Neutrophil (primary cell): ENCODE results near the gene TRPM5.

Experiments used
- H3K27ac ChIP-seq: fragments of 200-600 bp; sonication (generic); 2 replicates; pipeline ENCODE4 v1.5.1; 2016; ENCODE audit warnings: mild to moderate bottlenecking, moderate library complexity
- H3K27me3 ChIP-seq: fragments of 200-600 bp; sonication (generic); 2 replicates; pipeline ENCODE4 v1.6.0; 2016; ENCODE audit warnings: mild to moderate bottlenecking
- H3K36me3 ChIP-seq: fragments of 200-600 bp; sonication (generic); 2 replicates; pipeline ENCODE4 v1.5.1; 2017
- H3K4me1 ChIP-seq, 2 experiments: fragments of 200-600 bp in 1 of 2; sonication (generic) in 1 of 2; 1 replicate in 1 of 2; 2 replicates in 1 of 2; pipeline versions ENCODE4 v1.5.1 to v1.6.1; 2013 to 2016; ENCODE audit warnings: low read depth in 1 of 2, low read length in 1 of 2, mild to moderate bottlenecking in 1 of 2, moderate library complexity in 1 of 2; ENCODE audit not compliant: control insufficient read depth in 1 of 2, insufficient read depth in 1 of 2
- H3K4me3 ChIP-seq, 2 experiments: fragments of 200-600 bp in 1 of 2; sonication (generic) in 1 of 2; 1 replicate in 1 of 2; 2 replicates in 1 of 2; pipeline ENCODE4 v1.5.1; 2013 to 2016; ENCODE audit warnings: low read depth in 1 of 2, low read length in 1 of 2, mild to moderate bottlenecking in 1 of 2, moderate library complexity in 1 of 2
- H3K9me3 ChIP-seq: fragments of 200-600 bp; sonication (generic); 2 replicates; pipeline ENCODE4 v1.5.1; 2016
- CTCF ChIP-seq: fragments of 200-600 bp; sonication (generic); IDR thresholded peaks from 2 replicates; pipeline ENCODE4 v1.5.1; 2016; ENCODE audit warnings: antibody characterized with exemption

TRPM5 gene

DNA sequence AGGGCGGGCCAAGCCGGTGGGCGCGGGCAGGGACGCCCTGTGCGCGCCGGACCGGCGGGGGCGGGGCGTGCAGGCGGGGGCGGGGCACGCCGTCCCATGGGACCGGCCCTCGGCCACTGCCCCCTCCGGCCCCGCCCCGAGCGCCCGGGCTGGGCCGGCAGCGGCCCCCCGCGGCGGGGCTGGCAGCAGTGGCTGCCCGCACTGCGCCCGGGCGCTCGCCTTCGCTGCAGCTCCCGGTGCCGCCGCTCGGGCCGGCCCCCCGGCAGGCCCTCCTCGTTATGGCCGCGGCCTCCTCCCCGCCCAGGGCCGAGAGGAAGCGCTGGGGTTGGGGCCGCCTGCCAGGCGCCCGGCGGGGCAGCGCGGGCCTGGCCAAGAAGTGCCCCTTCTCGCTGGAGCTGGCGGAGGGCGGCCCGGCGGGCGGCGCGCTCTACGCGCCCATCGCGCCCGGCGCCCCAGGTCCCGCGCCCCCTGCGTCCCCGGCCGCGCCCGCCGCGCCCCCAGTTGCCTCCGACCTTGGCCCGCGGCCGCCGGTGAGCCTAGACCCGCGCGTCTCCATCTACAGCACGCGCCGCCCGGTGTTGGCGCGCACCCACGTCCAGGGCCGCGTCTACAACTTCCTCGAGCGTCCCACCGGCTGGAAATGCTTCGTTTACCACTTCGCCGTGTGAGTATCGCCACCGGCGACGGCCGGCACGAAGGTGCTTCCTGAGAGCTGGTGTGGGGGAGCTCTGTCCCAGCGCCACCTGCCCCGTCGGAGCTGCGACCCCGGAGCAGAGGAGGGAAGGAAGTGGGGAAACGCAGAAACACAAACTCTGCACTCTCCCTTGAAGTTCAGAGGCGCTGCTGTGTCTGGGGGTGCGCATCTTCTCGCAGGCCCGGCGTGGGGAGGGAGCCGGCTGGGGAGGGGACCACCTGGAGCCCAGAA, 769 bp upstream of the TRPM5 start, which contains the start of gene KCNQ1:
KCNQ1 (plus strand) TSS at position 188 of the 925 bp plus-strand sequence; CDS start at position 279, 91 bp downstream.
- no peaks in the 10 kb centered on the region for H3K9me3 ChIP-seq
- H3K27ac ChIP-seq, result peak within 1 kb of the TSS; percentile 93
- TF ChIP-seq CTCF, result no peak
- H3K4me3 ChIP-seq, result peak within 1 kb of the TSS; percentile 84 to 86
- H3K36me3 ChIP-seq, result peaks cover under 1% of the 10 kb centered on the region
- peaks cover 45% of the 10 kb centered on the region for H3K27me3 ChIP-seq
- H3K4me1 ChIP-seq, result peaks cover 42 to 43% of the 10 kb centered on the region in 2 experiments

GRCh38 chr11:2443406-2443805, 908 bp downstream of the TRPM5 start:
- TF ChIP-seq CTCF, result no peak
- H3K27me3 ChIP-seq, result peaks cover 61% of the 10 kb centered on the region
- no peak overlapping the region for H3K27ac ChIP-seq
- no peaks in the 10 kb centered on the region for H3K9me3 ChIP-seq
- H3K36me3 ChIP-seq, result no peaks in the 10 kb centered on the region
- peaks cover 35 to 39% of the 10 kb centered on the region in 2 experiments for H3K4me1 ChIP-seq
- no peak overlapping the region for H3K4me3 ChIP-seq

- H3K27ac ChIP-seq, result no peak overlapping the region
- H3K4me3 ChIP-seq, result no peak overlapping the region
- TF ChIP-seq CTCF, result no peak
- H3K4me1 ChIP-seq, result peaks cover 27 to 30% of the 10 kb centered on the region in 2 experiments
- peaks cover 70% of the 10 kb centered on the region for H3K27me3 ChIP-seq
- no peaks in the 10 kb centered on the region for H3K9me3 ChIP-seq
- no peaks in the 10 kb centered on the region for H3K36me3 ChIP-seq
Measured at GRCh38 chr11:2442589-2442988, 1.7 kb downstream of the TRPM5 start.

- TF ChIP-seq CTCF, result no peak
- H3K4me1 ChIP-seq, result peaks cover 13 to 16% of the 10 kb centered on the region in 2 experiments
- H3K27me3 ChIP-seq, result peaks cover 83% of the 10 kb centered on the region
- H3K9me3 ChIP-seq, result no peaks in the 10 kb centered on the region
- H3K4me3 ChIP-seq, result no peak overlapping the region
- no peaks in the 10 kb centered on the region for H3K36me3 ChIP-seq
- no peak overlapping the region for H3K27ac ChIP-seq
Measured at GRCh38 chr11:2441171-2441570, 3.1 kb downstream of the TRPM5 start.

GRCh38 chr11:2440646-2441045, 3.7 kb downstream of the TRPM5 start:
- Histone ChIP-seq H3K27ac (no peak overlapping the region), H3K4me3 (no peak overlapping the region), H3K27me3 (peaks cover 88% of the 10 kb centered on the region), H3K4me1 (peaks cover 7 to 11% of the 10 kb centered on the region in 2 experiments), H3K36me3 (no peaks in the 10 kb centered on the region), H3K9me3 (no peaks in the 10 kb centered on the region)
- no peak for TF ChIP-seq CTCF
